Mammary epithelial cell (primary cell): ENCODE data around the gene PAM.

Experiments used
- EZH2 ChIP-seq: IDR thresholded peaks from 2 replicates; pipeline ENCODE4 v1.6.1; 2012; ENCODE audit warnings: low read length, inconsistent platforms, borderline replicate concordance
- TF ChIP-seq, protein P1 (sequence below), 2 donors: IDR thresholded peaks in 1 of 2; conservative IDR thresholded peaks in 1 of 2; 2 replicates each; pipeline ENCODE4 v1.5.1; 2011 to 2012; ENCODE audit warnings: inconsistent platforms in 2 of 2, low read length in 2 of 2, mild to moderate bottlenecking in 2 of 2, control low read depth in 1 of 2, low read depth in 1 of 2; ENCODE audit not compliant: insufficient read depth in 1 of 2; ENCODE audit errors: extremely low read depth in 1 of 2

DNA sequence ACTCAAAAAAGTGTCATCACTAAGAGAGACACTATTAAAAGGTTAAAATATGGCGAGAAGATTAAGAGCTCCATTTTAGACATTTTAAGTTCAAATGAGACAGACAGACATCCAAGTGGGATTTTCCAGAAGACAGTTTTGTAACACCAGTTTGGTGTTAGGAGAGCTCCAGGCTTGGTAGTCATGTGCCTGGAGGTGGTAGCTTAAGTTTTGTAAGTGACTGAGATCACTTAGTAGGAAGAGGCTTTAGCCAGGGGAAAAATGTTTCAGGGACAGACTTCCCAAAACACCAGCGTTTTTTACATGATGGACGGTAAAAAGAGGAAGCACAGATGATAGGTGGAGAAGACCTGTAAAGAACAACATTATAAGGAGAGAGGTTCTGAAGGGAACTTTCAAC, 214.5 kb downstream of the PAM start:
- TF ChIP-seq, protein P1, sequence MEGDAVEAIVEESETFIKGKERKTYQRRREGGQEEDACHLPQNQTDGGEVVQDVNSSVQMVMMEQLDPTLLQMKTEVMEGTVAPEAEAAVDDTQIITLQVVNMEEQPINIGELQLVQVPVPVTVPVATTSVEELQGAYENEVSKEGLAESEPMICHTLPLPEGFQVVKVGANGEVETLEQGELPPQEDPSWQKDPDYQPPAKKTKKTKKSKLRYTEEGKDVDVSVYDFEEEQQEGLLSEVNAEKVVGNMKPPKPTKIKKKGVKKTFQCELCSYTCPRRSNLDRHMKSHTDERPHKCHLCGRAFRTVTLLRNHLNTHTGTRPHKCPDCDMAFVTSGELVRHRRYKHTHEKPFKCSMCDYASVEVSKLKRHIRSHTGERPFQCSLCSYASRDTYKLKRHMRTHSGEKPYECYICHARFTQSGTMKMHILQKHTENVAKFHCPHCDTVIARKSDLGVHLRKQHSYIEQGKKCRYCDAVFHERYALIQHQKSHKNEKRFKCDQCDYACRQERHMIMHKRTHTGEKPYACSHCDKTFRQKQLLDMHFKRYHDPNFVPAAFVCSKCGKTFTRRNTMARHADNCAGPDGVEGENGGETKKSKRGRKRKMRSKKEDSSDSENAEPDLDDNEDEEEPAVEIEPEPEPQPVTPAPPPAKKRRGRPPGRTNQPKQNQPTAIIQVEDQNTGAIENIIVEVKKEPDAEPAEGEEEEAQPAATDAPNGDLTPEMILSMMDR (conservative IDR thresholded peaks at IDR 0.05 in 1 of 2, IDR thresholded peaks at IDR 0.05 in 1 of 2; ENCODE audit: extremely low read depth in 1 of 2, insufficient read depth in 1 of 2, low read depth in 1 of 2, low read length in 2 of 2), result no peak
- no peak for TF ChIP-seq EZH2
